Activated gamma-delta T cell treated with Interleukin-2 at 50 U/mL for 16 hours (primary cell): ENCODE data around the gene PI3.

ENCODE experiments used
- DNase-seq: peaks from one replicate; pipeline ENCODE4 v3.0.0-alpha.2; 2020

Gene PI3

GRCh38 chr20:45189067-45189609 lies 14.4 kb downstream of the PI3 start:
- no peak for DNase-seq

GRCh38 chr20:45189861-45190260 lies 15.2 kb downstream of the PI3 start:
- no peak for DNase-seq

- DNase-seq, result no peak
These were observed 17.2 kb downstream of the PI3 start for GRCh38 chr20:45191926-45192325.

- DNase-seq, result no peak
These were observed 18.6 kb downstream of the PI3 start for GRCh38 chr20:45193331-45193730.

GRCh38 chr20:45206725-45207124 lies 32.0 kb downstream of the PI3 start, which contains the start of gene SEMG1:
TSS of gene SEMG1 (plus strand) at chr20:45207033. CDS start at chr20:45207054, 21 bp downstream.
- DNase-seq, result no peak

- no peak for DNase-seq
These were observed 35.2 kb downstream of the PI3 start for GRCh38 chr20:45209924-45210323.

- no peak for DNase-seq
These were observed 37.1 kb downstream of the PI3 start for GRCh38 chr20:45211569-45212474.

- DNase-seq, result no peak
These were observed 38.1 kb downstream of the PI3 start for GRCh38 chr20:45212836-45213235.

GRCh38 chr20:45218124-45218523 lies 43.4 kb downstream of the PI3 start:
- DNase-seq, result no peak

GRCh38 chr20:45218636-45219035 lies 43.9 kb downstream of the PI3 start:
- DNase-seq, result no peak

GRCh38 chr20:45221076-45221475 lies 46.4 kb downstream of the PI3 start, which contains the start of gene SEMG2:
TSS of gene SEMG2 (plus strand) at chr20:45221373. CDS start at chr20:45221390, 17 bp downstream.
- DNase-seq, result no peak

- no peak for DNase-seq
These were observed 48.4 kb downstream of the PI3 start for GRCh38 chr20:45223136-45223535.
